B cell (primary cell): Measurements from ENCODE around the gene KRTAP9-2. TPM values are rescaled to one million over a fixed set of nuclear protein-coding genes. Genes with fewer than 3 reads are reported as not detected.

ENCODE experiments used
- ATAC-seq: fragments of 200-7000 bp; cut with Tn5 transposase; one replicate; pipeline ENCODE4 v1.10.0; 2021; ENCODE audit warnings: low read depth, mild to moderate bottlenecking, moderate number of reproducible peaks, moderate library complexity
- CTCF ChIA-PET: fragments of 350-600 bp; sonication (Branson Sonifier 250); formaldehyde crosslinking; loops from one replicate; lab custom pipeline; 2021; ENCODE audit warnings: antibody characterized with exemption, inconsistent platforms; lab: Charles Lee
- POLR2A ChIA-PET: fragments of 350-600 bp; sonication (Branson Sonifier 250); formaldehyde crosslinking; loops from one replicate; lab custom pipeline; 2021; ENCODE audit warnings: antibody characterized with exemption; lab: Charles Lee
- DNase-seq: peaks from one replicate; pipeline ENCODE4 v3.0.0; 2013
- H2AFZ ChIP-seq: 2 replicates; pipeline ENCODE4 v1.6.1; 2012; ENCODE audit warnings: mild to moderate bottlenecking, low read depth, low read length; ENCODE audit not compliant: insufficient read depth, poor library complexity, severe bottlenecking
- H3K27ac ChIP-seq, 2 donors: 1 replicate in 1 of 2; 2 replicates in 1 of 2; pipeline ENCODE4 v1.5.1; 2012 to 2013; ENCODE audit warnings: low read length in 2 of 2, mild to moderate bottlenecking in 2 of 2, moderate library complexity in 1 of 2
- H3K27me3 ChIP-seq, 4 experiments: fragments of 200-600 bp in 1 of 4; sonication (generic) in 1 of 4; replicated peaks in 1 of 4; 1 replicate in 2 of 4; 2 replicates in 2 of 4; pipeline versions ENCODE4 v1.6.1 to v1.7.0; 2013 to 2016; ENCODE audit warnings: low read length in 3 of 4, mild to moderate bottlenecking in 2 of 4, mixed read lengths in 1 of 4, moderate library complexity in 1 of 4; ENCODE audit not compliant: insufficient read depth in 4 of 4, control insufficient read depth in 3 of 4; ENCODE audit errors: control extremely low read depth in 1 of 4
- H3K36me3 ChIP-seq, 2 experiments: replicated peaks in 1 of 2; 1 replicate in 1 of 2; 2 replicates in 1 of 2; pipeline versions ENCODE4 v1.6.1 to v1.7.1; 2013; ENCODE audit warnings: low read length in 1 of 2; ENCODE audit not compliant: insufficient read depth in 2 of 2, control insufficient read depth in 1 of 2; ENCODE audit errors: control extremely low read depth in 1 of 2, extremely low read depth in 1 of 2
- H3K4me1 ChIP-seq, 2 donors: fragments of 200-600 bp in 1 of 2; sonication (generic) in 1 of 2; 1 replicate in 1 of 2; 2 replicates in 1 of 2; pipeline versions ENCODE4 v1.5.1 to v1.6.1; 2013 to 2017; ENCODE audit warnings: low read length in 2 of 2; ENCODE audit not compliant: control insufficient read depth in 2 of 2, insufficient read depth in 2 of 2
- H3K4me2 ChIP-seq: replicated peaks from 2 replicates; pipeline ENCODE3; 2012; ENCODE audit warnings: mild to moderate bottlenecking, low read depth, low read length; ENCODE audit not compliant: poor library complexity, severe bottlenecking
- H3K4me3 ChIP-seq, 5 experiments: fragments of 200-600 bp in 1 of 5; sonication (generic) in 1 of 5; 1 replicate in 3 of 5; 2 replicates in 2 of 5; pipeline versions ENCODE4 v1.5.1 to v1.7.0; 2011 to 2016; ENCODE audit warnings: low read length in 4 of 5, mild to moderate bottlenecking in 4 of 5, low read depth in 2 of 5, control low read depth in 1 of 5, moderate library complexity in 1 of 5; ENCODE audit not compliant: insufficient read depth in 1 of 5; ENCODE audit errors: control extremely low read depth in 1 of 5, extremely low read depth in 1 of 5
- H3K79me2 ChIP-seq: fragments of 200-600 bp; sonication (generic); one replicate; pipeline ENCODE4 v1.6.0; 2016; ENCODE audit warnings: low read length; ENCODE audit not compliant: control insufficient read depth, insufficient read depth
- H3K9ac ChIP-seq: fragments of 200-600 bp; sonication (generic); 2 replicates; pipeline ENCODE4 v1.6.1; 2017; ENCODE audit warnings: mild to moderate bottlenecking, low read length, moderate library complexity
- H3K9me3 ChIP-seq, 3 donors: one replicate each; pipeline versions ENCODE4 v1.6.1 to v1.7.1; 2013; ENCODE audit warnings: low read length in 2 of 3; ENCODE audit not compliant: control insufficient read depth in 2 of 3, insufficient read depth in 1 of 3; ENCODE audit errors: control extremely low read depth in 1 of 3
- H4K20me1 ChIP-seq: 2 replicates; pipeline ENCODE4 v1.6.0; 2012; ENCODE audit warnings: mild to moderate bottlenecking, low read length; ENCODE audit not compliant: insufficient read depth, control insufficient read depth, poor library complexity, severe bottlenecking
- H3K27ac Mint-ChIP-seq: one replicate; pipeline ENCODE4 v1.8.0; 2021; ENCODE audit warnings: mixed read lengths
- H3K27me3 Mint-ChIP-seq: one replicate; pipeline ENCODE4 v1.8.0; 2021; ENCODE audit warnings: mixed read lengths
- H3K4me1 Mint-ChIP-seq: one replicate; pipeline ENCODE4 v1.8.0; 2021; ENCODE audit warnings: mixed read lengths
- H3K4me3 Mint-ChIP-seq: one replicate; pipeline ENCODE4 v1.8.0; 2021; ENCODE audit warnings: mixed read lengths
- H3K9me3 Mint-ChIP-seq: one replicate; pipeline ENCODE4 v1.8.0; 2022; ENCODE audit warnings: mixed read lengths; ENCODE audit not compliant: insufficient read depth
- CTCF ChIP-seq: fragments of 200-600 bp; IDR thresholded peaks from one replicate; pipeline ENCODE4 v1.8.0; 2022; ENCODE audit warnings: antibody characterized with exemption, mild to moderate bottlenecking
- EZH2 ChIP-seq: IDR thresholded peaks from 2 replicates; pipeline ENCODE4 v1.6.1; 2012; ENCODE audit warnings: borderline replicate concordance, low read depth, mild to moderate bottlenecking, moderate library complexity, low read length; ENCODE audit not compliant: insufficient read depth, poor library complexity, severe bottlenecking
- WGBS: methylation state at CpG from one replicate; pipeline ENCODE4 v1.1.5; 2013; ENCODE audit warnings: missing lambda C conversion rate; ENCODE audit not compliant: insufficient coverage; 5-methylcytosine and 5-hydroxymethylcytosine counted together
- intact Hi-C: fragments of 100-400 bp; cut with micrococcal nuclease; formaldehyde crosslinking; loops from one replicate; pipeline ENCODE4 v1.10.0; 2022
- polyA plus RNA-seq: library from polyadenylated mRNA; depleted of rRNA; stranded (reverse); fragments of >200 nt; gene quantifications from 2 replicates; pipeline ENCODE4 v1.2.3, GENCODE V29; 2012
- total RNA-seq, 2 donors: library from RNA; stranded (reverse); fragments of 120-200 nt in 1 of 2; gene quantifications; 1 replicate in 1 of 2; 2 replicates in 1 of 2; pipeline versions ENCODE4 v1.2.3 to v1.2.4, GENCODE V29; 2013 to 2022

The KRTAP9-2 gene
- total and polyA plus RNA-seq, 2 donors (not counting 1 experiment from before 2014, with no cell fraction given) = not detected

- H4K20me1 ChIP-seq = no peaks in the 10 kb centered on the region
- peaks cover 2% of the 10 kb centered on the region for H3K4me1 Mint-ChIP-seq
Observed at GRCh38 chr17:41230094-41230493, 3.6 kb downstream of the KRTAP9-2 start.

GRCh38 chr17:41231731-41232130 lies 5.3 kb downstream of the KRTAP9-2 start:
- 95% methylated on average over 6 of the region's 6 CpGs for WGBS
- H3K4me3 Mint-ChIP-seq = no peak overlapping the region

More at GRCh38 chr17:41230094-41230493, 3.6 kb downstream of the KRTAP9-2 start:
- no peak for TF ChIP-seq EZH2
- TF ChIP-seq CTCF = no peak
- Histone ChIP-seq H3K4me1 (peaks cover 0 to 4% of the 10 kb centered on the region in 2 donors), H2AFZ (no peak overlapping the region), H3K4me2 (no peak overlapping the region), H3K27me3 (no peaks in the 10 kb centered on the region), H3K9me3 (peaks cover 0 to 3% (median 0%) of the 10 kb centered on the region in 3 donors), H3K36me3 (no peaks in the 10 kb centered on the region), H3K9ac (no peak overlapping the region), H3K27ac (no peak overlapping the region), H3K4me3 (no peak overlapping the region), H3K79me2 (no peaks in the 10 kb centered on the region)
- Mint-ChIP-seq H3K4me3 (no peak overlapping the region), H3K9me3 (no peaks in the 10 kb centered on the region), H3K27ac (no peak overlapping the region), H3K27me3 (peaks cover 38% of the 10 kb centered on the region)
- DNase-seq = no peak
- CTCF ChIA-PET = no interaction called here
- intact Hi-C loops = no loop called here
- ATAC-seq = no peak
- POLR2A ChIA-PET = no interaction called here

More at GRCh38 chr17:41231731-41232130, 5.3 kb downstream of the KRTAP9-2 start:
- H3K27ac ChIP-seq = no peak overlapping the region
- no peak overlapping the region for H3K4me2 ChIP-seq
- ChIA-PET POLR2A (no interaction called here), CTCF (no interaction called here)
- no peaks in the 10 kb centered on the region for H3K79me2 ChIP-seq
- no peak overlapping the region for H3K9ac ChIP-seq
- no peaks in the 10 kb centered on the region for H3K36me3 ChIP-seq
- H3K9me3 Mint-ChIP-seq = no peaks in the 10 kb centered on the region
- H3K27me3 ChIP-seq = no peaks in the 10 kb centered on the region
- H3K27ac Mint-ChIP-seq = no peak overlapping the region
- ATAC-seq (no peak), DNase-seq (no peak)
- TF ChIP-seq CTCF (no peak), EZH2 (no peak)
- H3K4me1 ChIP-seq = peaks cover 0 to 4% of the 10 kb centered on the region in 2 donors
- peaks cover 0 to 3% (median 0%) of the 10 kb centered on the region in 3 donors for H3K9me3 ChIP-seq
- H3K4me3 ChIP-seq = no peak overlapping the region
- H2AFZ ChIP-seq = no peak overlapping the region
- no peaks in the 10 kb centered on the region for H4K20me1 ChIP-seq
- peaks cover 2% of the 10 kb centered on the region for H3K4me1 Mint-ChIP-seq
- H3K27me3 Mint-ChIP-seq = peaks cover 45% of the 10 kb centered on the region
- intact Hi-C loops = no loop called here
